Fibroblast of peridontal ligament (primary cell): Measurements from ENCODE around the gene BUB1.
"Not testable (repeated sequence)": the region's sequence is repeated elsewhere in the genome, so short reads cannot be mapped to it uniquely, and the experiment has no call there.

Experiments
- DNase-seq: peaks from one replicate; pipeline ENCODE4 v3.0.0-alpha.2; 2010; ENCODE audit errors: extremely low read depth

Gene BUB1

DNA sequence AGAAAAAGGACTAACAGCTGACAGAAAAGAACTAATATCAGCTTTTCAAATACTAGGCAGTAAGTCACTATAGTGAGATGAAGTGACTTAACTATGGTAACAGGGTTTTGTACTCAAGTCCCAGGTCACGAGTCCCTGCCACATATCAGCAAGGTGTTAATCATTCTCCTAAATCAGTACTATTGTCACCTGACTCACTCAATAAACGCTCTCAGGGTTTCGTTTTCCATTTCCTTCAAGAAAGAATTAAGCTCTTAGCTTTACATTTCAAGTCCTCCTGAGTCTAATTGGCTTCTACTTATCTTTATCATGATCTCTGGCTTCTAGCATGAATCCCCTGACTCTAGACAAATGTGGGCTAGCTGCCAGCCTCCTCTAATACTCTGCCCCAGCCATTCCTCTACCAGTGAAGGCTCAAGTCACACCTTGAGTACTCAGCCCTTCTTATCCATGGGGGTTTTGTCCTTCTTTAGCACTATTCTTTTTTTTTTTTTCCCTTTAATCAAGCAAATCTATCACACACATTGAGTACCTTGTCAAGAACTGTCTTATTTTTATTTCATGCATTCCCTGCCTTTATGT is 20.0 kb downstream of the BUB1 start:
- no peak for DNase-seq

DNA sequence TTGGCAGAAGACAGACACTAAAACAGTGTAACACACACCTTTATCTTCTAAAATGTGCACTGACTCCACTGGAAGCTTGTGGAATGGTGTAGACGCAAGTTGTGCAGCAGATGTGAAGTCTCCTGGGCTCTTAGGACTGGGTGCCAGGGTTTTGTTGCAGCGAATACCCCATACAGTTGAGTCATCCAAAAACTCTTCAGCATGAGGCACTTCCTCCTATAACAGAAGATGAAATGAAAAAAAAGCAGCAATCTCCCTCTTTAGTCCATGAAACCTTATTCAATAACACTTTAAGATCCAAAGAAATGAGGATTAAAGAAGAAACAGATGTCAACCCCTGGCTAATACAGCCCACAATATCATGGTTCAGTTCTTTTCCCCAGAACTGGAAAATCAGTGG is 22.2 kb downstream of the BUB1 start:
- peak; percentile 75 for DNase-seq

DNA sequence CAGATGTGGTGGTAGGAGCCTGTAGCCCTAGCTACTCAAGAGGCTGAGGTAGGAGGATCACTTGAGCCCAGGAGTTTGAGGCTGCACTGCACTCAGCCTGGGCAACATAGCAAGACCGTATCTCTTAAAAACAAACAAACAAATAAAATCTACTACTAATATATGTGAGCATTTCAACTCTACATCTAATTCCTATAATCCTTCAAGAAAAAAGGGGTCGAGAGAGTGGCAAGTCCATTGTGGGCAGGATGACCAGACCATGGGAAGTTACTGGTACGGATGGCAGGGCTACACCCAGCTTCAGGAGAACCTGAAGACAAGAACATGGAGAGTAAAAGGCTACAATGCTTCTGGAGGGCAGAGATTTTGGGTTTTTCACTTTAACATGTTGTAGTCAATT is 24.0 kb downstream of the BUB1 start:
- DNase-seq: no peak

DNA sequence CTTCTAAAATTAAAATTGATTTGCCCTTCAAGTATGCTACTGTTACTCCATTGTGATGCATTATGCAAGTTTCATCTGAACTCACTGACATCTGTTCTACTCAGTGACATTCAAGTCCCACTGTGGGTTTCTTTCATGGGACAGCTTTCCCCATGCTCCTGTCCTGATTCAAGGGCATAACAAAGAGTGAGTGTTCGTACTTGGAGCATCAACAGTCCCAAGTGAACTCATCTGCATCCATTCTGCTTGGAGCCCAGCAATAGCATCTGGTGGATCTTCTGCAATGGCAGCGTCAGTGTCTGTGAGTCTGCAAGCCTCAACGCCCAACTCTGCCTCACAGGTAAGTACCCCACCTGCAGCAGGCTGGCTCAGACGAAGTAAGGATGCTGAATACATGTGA is 27.5 kb downstream of the BUB1 start:
- no peak for DNase-seq

DNA sequence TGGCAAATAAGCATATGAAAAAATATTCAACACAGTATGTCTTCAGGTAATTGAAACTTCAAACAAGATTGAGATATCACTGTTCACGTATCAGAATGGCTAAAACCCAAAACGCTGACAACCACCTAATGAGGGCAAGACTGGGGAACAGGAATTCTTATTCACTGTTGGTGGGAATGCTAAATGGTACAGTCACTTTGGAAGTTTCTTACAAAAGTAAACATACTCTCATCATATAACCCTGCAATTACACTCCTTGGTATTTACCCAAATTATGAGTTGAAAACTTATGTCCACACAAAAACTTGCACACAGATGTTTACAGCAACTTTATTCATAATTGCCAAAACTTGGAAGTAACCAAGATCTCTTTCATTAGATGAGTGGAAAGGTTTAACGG is 30.1 kb downstream of the BUB1 start:
- peak; percentile 50 for DNase-seq

DNA sequence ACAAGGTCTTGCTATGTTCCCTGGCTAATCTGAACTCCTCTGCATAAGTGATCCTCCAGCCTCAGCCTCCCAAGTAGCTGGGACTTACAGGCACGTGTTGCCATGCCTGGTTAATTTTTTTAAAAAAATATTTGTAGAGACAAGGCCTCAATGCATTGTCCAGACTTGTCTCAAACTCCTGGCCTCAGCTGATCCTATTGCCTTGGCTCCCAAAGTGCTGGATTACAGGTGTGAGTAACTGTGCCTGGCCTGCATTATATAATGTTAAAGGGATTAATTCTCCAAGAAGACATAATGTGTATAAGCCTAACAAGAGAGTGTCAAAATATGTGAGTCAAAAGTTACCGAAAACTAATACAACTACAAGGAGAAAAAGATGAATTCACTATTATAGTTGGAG is 32.2 kb downstream of the BUB1 start:
- DNase-seq: no peak

DNA sequence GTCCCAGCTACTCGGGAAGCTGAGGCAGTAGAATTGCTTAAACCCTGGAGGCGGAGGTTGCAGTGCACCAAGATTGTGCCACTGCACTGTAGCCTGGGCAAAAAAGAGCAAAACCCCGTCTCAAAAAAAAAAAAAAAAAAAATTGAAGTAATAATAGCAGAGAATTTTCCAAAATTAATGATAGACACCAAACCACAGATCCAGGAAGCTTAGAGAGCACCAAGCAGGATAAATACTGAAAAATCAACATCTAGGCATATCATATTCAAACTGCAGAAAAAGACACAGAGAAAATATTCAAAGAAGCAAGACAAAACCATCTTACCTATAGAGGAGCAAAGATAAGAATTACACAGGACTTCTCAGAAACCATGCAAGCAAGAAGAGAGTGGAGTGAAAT is 33.5 kb downstream of the BUB1 start:
- no peak for DNase-seq

DNA sequence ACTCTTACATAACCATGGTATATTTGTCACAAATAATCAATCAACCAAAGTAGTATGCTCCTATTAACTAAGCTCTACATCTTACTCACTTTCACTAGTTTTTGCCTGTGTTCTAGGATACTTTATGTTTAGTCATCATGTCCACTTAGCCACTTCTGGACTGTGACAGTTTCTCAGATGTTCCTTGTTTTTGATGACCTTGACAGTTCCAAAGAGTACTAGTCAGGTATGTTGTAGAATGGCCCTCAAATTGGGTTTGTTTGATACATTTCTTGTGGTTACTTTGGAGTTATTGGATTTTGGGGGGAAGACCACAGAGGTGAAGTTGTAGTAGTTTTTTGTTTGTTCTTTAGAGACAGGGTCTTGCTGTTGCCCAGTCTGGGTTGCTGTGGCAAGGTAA is 35.5 kb downstream of the BUB1 start:
- DNase-seq: no peak

DNA sequence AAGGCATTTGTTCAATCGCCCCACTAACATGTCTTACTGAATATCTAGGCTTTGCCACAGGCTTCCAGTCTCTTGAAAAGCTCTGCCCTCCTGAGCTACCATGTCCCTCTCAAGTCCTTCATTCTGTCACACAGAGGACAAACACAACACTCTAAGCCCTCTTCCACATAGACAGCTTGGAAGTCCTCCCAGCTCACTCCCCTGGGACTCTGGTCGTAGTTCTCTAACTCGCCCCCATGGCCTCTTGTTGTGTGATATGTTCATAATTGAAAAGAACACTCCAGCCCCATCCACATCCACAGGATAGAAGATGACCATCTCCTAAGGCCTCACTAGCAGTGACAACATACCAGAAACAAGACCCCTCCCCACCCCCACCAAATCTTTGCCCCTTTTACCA is 37.9 kb downstream of the BUB1 start:
- no peak for DNase-seq

DNA sequence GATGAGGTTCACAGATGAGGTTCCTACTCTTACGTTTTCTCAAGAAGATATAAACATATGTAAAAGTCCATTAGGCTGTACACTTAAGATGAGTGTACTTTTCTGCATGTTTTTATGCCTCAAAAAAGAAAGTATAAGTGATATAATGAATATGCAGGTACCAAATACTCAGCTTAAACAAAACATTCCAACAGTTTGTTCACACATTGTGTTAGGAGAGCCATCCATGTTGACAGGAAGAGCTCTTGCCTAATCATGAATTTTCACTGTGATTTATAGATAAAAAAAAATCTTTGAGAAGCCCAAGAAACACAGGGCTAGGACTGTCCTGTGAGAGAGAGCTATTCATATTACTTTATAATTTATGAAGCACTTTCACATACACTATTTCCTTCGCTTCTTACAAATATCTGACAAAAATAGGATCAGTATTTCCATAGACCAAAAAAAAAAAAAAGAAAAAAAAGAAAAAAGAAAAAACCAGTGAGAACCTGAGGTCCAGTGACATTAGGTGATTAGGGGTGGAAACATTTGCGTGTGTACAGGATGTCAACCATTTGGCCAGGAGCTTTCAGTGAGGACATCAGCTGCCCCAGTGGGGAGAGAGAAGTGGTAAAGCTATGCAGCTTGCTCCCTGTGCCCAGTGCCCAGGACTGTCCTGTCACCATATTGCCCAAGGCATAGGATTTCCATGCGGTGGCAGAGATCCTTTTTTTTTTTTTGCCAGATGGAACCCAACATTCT is 38.7 kb downstream of the BUB1 start:
- DNase-seq: no peak

DNA sequence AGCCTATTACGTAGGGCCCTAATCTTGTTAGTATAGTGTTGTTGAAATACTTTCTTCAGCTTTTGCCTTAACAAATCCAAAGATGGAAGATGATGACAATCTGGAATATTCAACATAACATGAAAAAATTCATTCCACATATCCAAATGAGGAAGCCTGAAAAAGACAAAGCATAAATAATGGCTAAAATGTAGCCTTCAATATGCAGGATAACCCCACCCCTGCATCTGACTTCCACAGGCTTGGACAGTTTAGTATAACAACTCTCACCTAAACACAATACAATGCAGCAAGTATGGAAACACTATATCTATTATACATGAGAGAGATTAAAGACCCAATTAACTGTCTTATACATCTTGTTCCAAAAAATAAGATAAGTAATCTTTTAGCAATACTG is 39.9 kb downstream of the BUB1 start:
- no peak for DNase-seq

DNA sequence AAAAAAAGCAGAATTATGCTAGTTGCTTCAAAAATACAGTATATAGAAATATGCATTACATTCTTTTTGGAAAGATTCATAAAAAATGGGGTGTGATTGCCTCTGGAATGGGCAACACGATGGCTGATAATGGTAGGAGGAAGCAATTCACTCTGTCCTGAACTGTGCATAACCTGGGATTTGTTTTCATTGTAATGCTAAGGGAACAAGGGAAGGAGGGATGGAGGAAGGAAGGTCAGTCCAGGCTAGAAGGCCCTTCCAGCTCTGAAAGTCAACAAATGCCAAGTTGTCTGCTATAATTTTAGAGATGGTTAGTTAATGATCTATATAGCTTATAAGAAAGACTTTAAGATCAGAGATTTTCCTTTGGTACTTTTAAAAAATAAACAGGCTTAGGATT is 40.8 kb downstream of the BUB1 start:
- no peak for DNase-seq

DNA sequence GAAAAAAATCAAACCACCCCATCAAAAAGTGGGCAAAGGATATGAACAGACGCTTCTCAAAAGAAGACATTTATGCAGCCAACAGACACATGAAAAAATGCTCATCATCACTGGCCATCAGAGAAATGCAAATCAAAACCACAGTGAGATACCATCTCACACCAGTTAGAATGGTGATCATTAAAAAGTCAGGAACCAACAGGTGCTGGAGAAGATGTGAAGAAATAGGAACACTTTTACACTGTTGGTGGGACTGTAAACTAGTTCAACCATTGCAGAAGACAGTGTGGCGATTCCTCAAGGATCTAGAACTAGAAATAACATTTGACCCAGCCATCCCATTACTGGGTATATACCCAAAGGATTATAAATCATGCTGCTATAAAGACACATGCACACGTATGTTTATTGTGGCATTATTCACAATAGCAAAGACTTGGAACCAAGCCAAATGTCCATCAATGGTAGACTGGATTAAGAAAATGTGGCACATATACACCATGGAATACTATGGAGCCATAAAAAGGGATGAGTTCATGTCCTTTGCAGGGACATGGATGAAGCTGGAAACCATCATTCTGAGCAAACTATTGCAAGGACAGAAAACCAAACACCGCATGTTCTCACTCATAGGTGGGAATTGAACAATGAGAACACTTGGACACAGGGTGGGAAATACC is 41.8 kb downstream of the BUB1 start:
- DNase-seq: not testable (repeated sequence)

DNA sequence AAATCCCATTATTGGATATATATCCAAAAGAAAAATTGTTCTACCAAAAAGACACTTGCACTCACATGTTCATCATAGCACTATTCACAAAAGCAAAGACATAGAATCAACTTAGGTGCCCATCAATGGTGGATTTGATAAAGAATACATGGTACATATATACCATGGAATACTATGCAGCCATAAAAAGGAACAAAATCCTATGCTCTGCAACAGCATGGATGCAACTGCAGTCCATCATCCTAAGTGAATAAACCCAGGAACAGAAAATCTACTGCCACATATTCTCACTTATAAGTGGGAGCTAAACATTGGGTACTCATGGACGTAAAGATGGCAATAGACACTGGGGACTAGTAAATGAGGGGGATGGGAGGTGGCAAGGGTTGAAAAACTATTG is 50.5 kb downstream of the BUB1 start:
- DNase-seq: not testable (repeated sequence)

DNA sequence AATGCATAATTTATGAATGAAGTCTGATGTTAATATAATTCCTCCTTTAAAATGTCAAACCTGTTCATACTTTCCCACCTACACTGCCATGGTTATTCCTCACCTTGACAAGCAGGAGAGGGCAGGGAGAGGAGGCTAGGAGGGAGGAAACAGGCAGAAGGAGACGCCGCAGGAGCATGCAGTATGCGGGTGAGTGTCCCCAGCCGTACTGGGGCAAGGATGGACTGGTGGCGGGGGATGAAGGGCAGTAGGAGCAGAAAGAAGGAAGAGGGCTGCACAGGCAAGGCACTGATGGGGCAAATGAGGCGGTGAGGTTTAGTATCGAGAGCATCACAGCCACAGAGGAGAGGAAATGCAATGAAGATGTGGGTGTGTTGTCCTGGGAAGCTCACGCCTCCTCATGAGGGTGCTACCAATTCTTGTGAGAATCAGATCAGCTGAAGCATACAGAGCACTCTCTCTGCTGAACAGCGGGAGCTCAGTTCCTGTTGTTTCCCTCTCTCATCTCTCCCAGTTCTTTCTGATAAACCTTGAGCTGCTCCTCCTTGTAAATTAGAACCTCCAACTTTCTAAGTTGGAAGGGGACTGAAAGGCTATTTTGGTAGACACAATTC is 58.4 kb downstream of the BUB1 start:
- not testable (repeated sequence) for DNase-seq

DNA sequence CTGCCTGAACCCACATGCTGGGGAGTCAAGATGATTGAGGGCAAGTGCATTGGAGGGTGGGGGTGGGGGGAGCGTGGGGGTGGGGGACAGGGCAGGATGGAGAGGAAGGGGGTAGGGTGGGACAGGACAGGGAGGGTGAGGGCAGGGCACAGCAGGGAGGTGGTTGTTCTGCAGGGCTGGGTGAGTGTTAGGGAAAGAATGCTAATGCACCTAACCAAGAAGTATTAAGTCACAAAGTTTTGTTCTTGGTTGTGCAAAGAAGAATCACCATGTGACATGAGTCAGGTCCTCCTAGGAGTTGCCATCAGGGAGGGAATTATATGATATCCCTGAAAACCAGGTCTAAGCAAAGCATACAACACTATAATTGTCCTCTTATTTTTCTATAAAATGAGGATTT is 63.9 kb downstream of the BUB1 start:
- DNase-seq: not testable (repeated sequence)

DNA sequence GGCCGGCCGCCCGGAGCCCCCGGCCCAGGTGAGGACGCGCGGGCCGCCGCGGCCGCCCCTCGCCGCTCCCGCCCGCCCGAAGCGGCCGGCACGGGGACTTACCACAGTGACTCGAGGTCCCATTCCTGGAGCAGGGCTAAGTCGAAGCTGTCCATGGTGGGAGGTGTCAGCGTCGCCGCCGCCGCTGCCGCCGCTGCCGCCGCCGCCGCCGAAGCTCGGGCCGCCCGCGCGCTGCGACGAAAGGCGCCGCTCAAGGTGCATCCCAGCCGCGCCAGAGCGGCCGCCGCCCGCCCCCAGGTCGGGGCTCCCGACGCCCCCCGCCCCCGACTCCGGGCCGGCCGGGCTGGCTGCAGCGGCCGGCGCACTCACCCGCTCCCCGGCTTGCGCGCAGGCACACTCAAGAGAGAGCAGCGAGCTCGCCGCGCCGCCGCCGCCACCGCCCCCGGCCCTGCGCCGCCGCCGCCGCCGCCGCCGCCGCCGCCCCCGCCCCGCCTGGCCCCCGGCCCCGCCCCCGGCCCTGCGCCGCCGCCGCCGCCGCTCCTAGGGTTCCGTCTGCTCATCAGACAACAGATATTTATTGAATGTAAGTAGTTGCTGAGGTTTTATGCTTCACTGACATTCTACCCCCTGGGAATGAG is 67.1 kb downstream of the BUB1 start:
- DNase-seq: not testable (repeated sequence)

DNA sequence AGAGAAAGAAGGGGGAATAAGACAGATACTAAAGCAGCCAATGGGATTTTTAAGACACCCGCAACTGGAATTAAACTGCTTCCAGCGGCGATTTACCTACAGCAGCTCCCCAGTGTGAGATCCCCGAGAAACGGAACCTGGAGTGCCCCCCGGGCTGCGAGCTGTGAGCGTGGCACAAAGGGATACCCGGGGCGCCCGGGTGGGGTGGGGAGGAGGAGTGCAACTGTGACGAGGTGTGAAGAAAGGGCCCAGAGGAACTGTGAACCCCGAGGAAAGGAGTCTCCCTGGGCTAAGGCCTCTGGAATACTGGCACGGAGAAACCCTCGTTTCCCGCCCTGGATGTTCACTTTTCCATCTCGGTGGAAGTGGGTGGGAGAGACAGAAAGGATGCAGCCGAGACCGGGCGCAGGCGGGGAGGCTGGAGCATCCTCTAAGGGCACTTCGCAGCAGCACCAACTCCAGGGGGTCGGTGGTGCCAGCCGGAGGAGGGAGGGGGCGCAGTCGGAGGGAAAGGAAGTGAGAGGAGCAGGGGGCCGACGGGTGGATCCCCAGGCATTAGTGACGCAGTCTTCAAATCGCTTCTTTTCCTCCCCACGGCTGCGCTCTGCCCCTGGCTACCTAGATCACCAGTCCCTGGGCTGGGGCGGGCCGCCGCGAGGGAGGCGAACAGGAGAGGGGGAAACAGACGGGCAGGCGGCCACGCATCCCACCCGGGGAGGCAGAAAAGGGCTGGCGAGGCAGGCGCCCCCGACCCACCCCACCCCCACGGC is 67.8 kb downstream of the BUB1 start:
- not testable (repeated sequence) for DNase-seq

DNA sequence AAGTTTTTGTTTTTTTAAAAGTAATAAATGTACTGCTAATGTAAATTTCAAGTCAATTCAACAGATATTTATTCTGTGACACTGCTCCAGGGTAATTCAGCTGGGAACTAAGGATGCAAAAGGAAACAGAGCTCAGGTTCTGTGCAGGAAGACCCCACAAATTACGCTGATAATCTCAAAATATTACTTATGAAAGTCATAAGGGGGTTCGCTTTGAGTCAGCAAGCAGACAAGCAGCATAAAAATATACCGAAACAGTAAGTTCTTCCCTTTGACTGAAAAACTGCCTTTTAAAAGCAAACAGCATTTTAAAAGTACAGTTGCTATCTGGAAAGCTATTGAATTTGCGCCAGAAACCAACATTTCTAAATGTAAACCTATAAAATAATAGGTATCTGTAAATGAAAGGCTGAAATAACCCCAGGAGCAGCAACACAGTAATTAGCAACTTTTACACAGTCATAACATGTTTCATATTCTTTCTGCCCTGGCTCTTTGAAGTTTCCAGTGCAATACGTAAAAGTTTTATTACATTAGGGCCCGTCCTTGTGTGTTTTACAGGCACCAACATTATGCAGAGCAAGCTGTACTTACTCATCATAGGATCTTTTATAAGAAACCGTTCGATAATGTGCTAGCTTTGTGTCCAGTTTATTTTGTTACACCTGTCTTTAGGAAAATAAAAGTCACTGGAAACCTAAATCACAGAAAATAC is 68.9 kb downstream of the BUB1 start:
- DNase-seq: not testable (repeated sequence)

DNA sequence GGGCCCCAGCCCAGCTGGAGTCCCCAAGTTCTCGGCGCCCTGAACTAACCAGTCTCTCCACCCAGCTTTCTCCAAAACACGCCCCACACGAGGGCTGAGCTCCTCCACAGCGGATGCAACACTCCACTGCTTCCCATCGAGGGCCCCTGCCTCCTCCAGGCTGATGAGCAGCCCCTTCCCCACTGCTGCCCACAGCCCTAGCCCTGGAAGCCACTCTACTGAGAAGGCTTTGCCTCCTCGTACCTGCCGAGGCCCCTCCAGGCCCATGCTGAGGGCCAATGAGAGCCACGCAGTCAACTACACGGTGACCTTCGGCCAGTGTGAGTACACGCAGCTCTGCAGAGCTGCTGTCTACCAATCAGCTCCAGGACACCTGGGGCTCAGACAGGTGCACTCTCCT is 72.8 kb downstream of the BUB1 start:
- DNase-seq: not testable (repeated sequence)
